ENCODE results near the gene FMN1.

FMN1 gene

DNA sequence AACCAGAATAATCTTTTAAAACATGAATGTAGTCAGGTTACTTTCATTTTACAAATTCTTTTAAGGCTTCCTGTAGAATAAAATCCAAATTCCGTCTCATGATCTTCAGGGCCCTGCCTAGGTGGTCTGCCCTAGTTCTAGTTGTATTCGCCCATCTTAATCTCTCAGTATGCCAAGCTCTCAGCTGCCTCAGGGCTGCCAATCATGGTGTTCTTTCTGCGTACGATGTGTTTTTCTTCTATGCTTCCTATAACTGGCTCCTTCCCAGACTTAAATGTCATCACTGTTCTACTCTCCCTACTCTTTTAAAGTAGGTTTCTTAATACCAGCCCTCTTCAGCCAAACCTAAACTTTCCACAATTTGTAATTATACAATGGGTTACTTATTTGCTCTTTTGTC lies 369.3 kb downstream of the FMN1 start:
- no peak for TF ChIP-seq FOXM1 (IDR thresholded peaks at IDR 0.05; ENCODE audit: borderline replicate concordance, low read depth)
- no peak for TF ChIP-seq TEAD4 (IDR thresholded peaks at IDR 0.05)
- TF ChIP-seq, protein P1, sequence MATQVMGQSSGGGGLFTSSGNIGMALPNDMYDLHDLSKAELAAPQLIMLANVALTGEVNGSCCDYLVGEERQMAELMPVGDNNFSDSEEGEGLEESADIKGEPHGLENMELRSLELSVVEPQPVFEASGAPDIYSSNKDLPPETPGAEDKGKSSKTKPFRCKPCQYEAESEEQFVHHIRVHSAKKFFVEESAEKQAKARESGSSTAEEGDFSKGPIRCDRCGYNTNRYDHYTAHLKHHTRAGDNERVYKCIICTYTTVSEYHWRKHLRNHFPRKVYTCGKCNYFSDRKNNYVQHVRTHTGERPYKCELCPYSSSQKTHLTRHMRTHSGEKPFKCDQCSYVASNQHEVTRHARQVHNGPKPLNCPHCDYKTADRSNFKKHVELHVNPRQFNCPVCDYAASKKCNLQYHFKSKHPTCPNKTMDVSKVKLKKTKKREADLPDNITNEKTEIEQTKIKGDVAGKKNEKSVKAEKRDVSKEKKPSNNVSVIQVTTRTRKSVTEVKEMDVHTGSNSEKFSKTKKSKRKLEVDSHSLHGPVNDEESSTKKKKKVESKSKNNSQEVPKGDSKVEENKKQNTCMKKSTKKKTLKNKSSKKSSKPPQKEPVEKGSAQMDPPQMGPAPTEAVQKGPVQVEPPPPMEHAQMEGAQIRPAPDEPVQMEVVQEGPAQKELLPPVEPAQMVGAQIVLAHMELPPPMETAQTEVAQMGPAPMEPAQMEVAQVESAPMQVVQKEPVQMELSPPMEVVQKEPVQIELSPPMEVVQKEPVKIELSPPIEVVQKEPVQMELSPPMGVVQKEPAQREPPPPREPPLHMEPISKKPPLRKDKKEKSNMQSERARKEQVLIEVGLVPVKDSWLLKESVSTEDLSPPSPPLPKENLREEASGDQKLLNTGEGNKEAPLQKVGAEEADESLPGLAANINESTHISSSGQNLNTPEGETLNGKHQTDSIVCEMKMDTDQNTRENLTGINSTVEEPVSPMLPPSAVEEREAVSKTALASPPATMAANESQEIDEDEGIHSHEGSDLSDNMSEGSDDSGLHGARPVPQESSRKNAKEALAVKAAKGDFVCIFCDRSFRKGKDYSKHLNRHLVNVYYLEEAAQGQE (IDR thresholded peaks at IDR 0.05; ENCODE audit: low read depth): no peak
- no peak for TF ChIP-seq CREB1 (IDR thresholded peaks at IDR 0.05; ENCODE audit: low read depth)
- TF ChIP-seq EGR1 (IDR thresholded peaks at IDR 0.05): no peak
- TF ChIP-seq NFIC (IDR thresholded peaks at IDR 0.05): no peak
- TF ChIP-seq, protein P2, sequence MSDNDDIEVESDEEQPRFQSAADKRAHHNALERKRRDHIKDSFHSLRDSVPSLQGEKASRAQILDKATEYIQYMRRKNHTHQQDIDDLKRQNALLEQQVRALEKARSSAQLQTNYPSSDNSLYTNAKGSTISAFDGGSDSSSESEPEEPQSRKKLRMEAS (IDR thresholded peaks at IDR 0.05): no peak

DNA sequence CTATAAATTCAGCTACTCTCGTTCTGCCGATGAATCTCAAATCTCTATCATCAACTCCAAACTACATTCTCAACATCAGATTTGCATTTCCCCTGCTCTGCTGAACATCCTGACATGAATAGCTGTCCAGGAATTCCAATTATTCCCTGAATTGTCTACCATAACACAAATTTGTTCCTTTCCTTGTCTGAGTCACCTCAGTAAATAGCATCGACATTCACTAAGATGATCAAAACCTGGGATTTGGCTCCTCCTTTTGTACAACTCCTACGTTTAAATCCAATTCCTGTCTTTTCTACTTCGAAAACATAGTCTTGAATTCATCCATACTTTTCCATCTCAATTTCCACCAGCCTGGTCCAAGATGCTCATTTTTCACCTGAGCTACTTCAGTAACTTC lies 369.7 kb downstream of the FMN1 start:
- TF ChIP-seq TCF12 (IDR thresholded peaks at IDR 0.05; ENCODE audit: low read depth) (no peak), ZBTB7A (IDR thresholded peaks at IDR 0.05; ENCODE audit: low read depth) (no peak), YY1 (IDR thresholded peaks at IDR 0.05; ENCODE audit: low read depth) (no peak), RAD21 (IDR thresholded peaks at IDR 0.05; ENCODE audit: low read depth) (no peak), NFIC (IDR thresholded peaks at IDR 0.05) (no peak), TEAD4 (IDR thresholded peaks at IDR 0.05) (peak; percentile 46; the same call in 1 of the 2 replicates)
- TF ChIP-seq, protein P1 (IDR thresholded peaks at IDR 0.05; ENCODE audit: low read depth): no peak

DNA sequence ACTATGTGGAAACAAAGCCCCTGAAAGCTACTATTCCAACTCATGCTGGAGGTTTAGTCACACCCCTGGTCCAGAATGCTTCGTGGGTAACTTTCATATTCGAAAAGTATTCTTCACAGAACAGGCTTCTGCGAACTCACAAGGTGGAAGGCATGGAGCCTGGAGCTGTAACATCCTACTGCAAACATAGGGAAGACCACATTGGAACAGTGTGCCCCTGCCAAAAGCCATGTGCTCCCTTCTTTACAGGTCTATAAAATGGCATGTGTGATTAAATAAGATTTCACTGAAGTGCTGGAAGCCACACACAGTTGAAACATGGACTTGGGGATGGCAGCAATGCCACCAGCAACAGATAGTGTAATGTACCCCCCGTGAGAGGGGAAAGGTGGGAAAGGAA lies 370.8 kb downstream of the FMN1 start:
- TF ChIP-seq, protein P2 (IDR thresholded peaks at IDR 0.05): no peak
- TF ChIP-seq YY1 (IDR thresholded peaks at IDR 0.05; ENCODE audit: low read depth): no peak
- TF ChIP-seq FOXM1 (IDR thresholded peaks at IDR 0.05; ENCODE audit: borderline replicate concordance, low read depth): no peak
- TF ChIP-seq CEBPB (IDR thresholded peaks at IDR 0.05): no peak

DNA sequence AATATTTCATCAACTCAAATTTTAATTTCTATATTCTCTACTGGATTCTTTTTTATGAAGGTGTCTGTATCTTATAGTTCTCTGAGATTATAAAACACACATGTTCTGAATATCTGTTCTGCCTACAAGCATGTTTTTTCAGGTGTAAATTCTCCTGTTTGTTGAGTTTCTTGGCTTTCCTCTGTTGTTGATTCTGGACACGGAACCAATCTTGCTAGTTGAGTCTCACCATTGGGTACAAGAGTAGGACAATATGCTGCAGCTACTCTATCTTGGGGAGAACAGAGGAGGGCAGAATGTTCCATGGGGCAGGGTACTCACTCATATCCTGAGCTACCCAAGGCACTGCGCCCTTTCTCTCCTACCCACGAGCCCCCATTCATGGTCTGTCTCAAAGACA lies 371.8 kb downstream of the FMN1 start:
- no peak for TF ChIP-seq RAD21 (IDR thresholded peaks at IDR 0.05; ENCODE audit: low read depth)
- TF ChIP-seq, protein P3, sequence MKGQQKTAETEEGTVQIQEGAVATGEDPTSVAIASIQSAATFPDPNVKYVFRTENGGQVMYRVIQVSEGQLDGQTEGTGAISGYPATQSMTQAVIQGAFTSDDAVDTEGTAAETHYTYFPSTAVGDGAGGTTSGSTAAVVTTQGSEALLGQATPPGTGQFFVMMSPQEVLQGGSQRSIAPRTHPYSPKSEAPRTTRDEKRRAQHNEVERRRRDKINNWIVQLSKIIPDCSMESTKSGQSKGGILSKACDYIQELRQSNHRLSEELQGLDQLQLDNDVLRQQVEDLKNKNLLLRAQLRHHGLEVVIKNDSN (IDR thresholded peaks at IDR 0.05): no peak
- no peak for TF ChIP-seq TEAD4 (IDR thresholded peaks at IDR 0.05)
- TF ChIP-seq EGR1 (IDR thresholded peaks at IDR 0.05): no peak
- no peak for TF ChIP-seq ZBTB7A (IDR thresholded peaks at IDR 0.05; ENCODE audit: low read depth)
- no peak for TF ChIP-seq CREB1 (IDR thresholded peaks at IDR 0.05; ENCODE audit: low read depth)
- no peak for TF ChIP-seq TCF12 (IDR thresholded peaks at IDR 0.05; ENCODE audit: low read depth)
- TF ChIP-seq NFIC (IDR thresholded peaks at IDR 0.05): no peak
- TF ChIP-seq YY1 (IDR thresholded peaks at IDR 0.05; ENCODE audit: low read depth): no peak
- TF ChIP-seq, protein P2 (IDR thresholded peaks at IDR 0.05): no peak
- TF ChIP-seq, protein P1 (IDR thresholded peaks at IDR 0.05; ENCODE audit: low read depth): no peak
- TF ChIP-seq CEBPB (IDR thresholded peaks at IDR 0.05): no peak
- no peak for TF ChIP-seq EP300 (IDR thresholded peaks at IDR 0.05; ENCODE audit: borderline replicate concordance)
- TF ChIP-seq TAF1 (IDR thresholded peaks at IDR 0.05; ENCODE audit: low read depth): no peak
- no peak for TF ChIP-seq FOXM1 (IDR thresholded peaks at IDR 0.05; ENCODE audit: borderline replicate concordance, low read depth)

DNA sequence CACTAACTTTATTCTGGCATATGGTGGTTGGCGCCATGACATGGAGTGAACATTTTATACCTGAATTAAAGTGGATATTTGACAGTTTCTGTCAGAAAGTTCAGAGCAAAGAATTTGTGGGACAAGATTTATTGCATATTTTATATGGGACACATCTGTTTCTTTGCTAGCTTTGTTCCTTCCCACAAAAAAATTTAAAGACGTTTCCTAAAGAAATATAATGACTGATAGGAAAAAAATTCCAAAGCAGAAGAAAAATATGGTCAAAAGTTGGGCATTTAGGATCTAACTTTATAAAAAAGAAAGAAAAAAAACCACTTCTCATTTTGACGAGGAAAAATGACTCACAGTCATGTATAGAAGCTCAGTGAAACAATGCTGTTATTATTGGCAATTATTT lies 375.1 kb downstream of the FMN1 start:
- no peak for TF ChIP-seq TCF12 (IDR thresholded peaks at IDR 0.05; ENCODE audit: low read depth)
- TF ChIP-seq YY1 (IDR thresholded peaks at IDR 0.05; ENCODE audit: low read depth): no peak
- no peak for TF ChIP-seq CEBPB (IDR thresholded peaks at IDR 0.05)
- TF ChIP-seq, protein P1 (IDR thresholded peaks at IDR 0.05; ENCODE audit: low read depth): no peak
- TF ChIP-seq FOXM1 (IDR thresholded peaks at IDR 0.05; ENCODE audit: borderline replicate concordance, low read depth): no peak
- TF ChIP-seq, protein P3 (IDR thresholded peaks at IDR 0.05): no peak
- TF ChIP-seq TAF1 (IDR thresholded peaks at IDR 0.05; ENCODE audit: low read depth): no peak
- TF ChIP-seq, protein P2 (IDR thresholded peaks at IDR 0.05): no peak
- no peak for TF ChIP-seq ZBTB7A (IDR thresholded peaks at IDR 0.05; ENCODE audit: low read depth)
- no peak for TF ChIP-seq TEAD4 (IDR thresholded peaks at IDR 0.05)
- TF ChIP-seq EGR1 (IDR thresholded peaks at IDR 0.05): no peak
- TF ChIP-seq NFIC (IDR thresholded peaks at IDR 0.05): no peak
- no peak for TF ChIP-seq EP300 (IDR thresholded peaks at IDR 0.05; ENCODE audit: borderline replicate concordance)
- no peak for TF ChIP-seq CREB1 (IDR thresholded peaks at IDR 0.05; ENCODE audit: low read depth)
- TF ChIP-seq RAD21 (IDR thresholded peaks at IDR 0.05; ENCODE audit: low read depth): no peak

Data from Ishikawa (cell line).